AG20443 (cell line): ENCODE data around the gene NADK2.
A peak's percentile ranks its signal among the peaks of the same experiment; 100 is the strongest.
"Not testable (repeated sequence)": the region's sequence is repeated elsewhere in the genome, so short reads cannot be mapped to it uniquely, and the experiment has no call there.

ENCODE experiments used
- DNase-seq: peaks from one replicate; pipeline ENCODE4 v3.0.0; 2012; ENCODE audit warnings: low spot score, mixed read lengths

The NADK2 gene

DNA sequence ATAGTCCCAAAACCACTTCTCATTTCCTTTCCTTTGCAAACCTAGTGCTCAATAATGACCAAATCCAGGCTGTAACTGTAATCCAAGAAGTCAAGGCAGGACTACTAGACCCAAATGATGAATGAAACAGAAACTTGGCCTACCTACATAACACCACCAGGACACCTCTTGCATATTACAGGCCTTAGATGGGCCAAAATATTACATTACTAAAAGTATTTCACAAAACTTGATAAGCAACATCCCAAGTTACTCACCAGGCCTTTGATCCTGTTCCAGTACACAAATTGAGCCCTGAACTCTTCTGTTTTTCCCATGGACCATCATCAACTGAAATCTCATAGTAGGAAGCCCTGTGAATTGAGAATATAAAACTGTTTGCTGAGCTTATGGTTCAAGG is 34.8 kb downstream of the NADK2 start:
- DNase-seq, result no peak

DNA sequence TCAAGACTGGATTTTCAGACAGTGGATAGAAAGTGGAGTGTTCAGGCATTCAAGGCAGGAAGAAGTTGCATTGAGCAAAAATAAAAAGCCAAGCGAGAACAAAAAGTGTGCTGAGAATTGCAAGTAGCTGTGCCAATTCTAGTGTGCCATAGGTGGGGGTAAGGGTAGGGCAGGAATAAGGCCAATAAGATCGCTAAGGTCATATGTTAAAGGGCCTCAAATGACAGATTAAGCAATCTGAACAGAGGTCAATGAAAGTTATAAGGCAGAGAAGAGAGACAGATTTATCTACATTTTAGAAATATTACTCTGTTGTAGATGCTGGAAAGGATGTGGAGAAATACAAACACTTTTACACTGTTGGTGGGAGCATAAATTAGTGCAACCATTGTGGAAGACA is 36.4 kb downstream of the NADK2 start:
- no peak for DNase-seq

DNA sequence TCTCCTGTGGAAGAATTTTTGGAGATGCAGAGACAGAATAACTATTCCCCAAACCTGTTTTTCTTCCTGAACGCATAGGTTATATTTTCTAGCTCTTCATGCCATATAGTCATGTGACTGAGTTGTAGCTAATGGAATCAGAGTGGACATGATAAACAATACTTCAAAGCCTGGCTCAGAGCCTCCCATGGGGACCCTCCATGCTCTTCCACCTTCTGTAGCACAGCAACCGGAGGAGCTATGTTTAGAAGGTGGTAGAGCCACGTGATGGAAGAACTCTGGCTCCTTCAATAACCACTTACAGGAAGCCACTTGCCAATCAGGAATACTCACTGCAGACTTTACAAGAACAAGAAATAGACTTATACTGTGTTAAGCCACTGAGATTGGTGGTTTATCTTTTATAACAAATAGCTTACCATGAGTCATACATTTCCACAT is 39.2 kb downstream of the NADK2 start:
- DNase-seq, result no peak

DNA sequence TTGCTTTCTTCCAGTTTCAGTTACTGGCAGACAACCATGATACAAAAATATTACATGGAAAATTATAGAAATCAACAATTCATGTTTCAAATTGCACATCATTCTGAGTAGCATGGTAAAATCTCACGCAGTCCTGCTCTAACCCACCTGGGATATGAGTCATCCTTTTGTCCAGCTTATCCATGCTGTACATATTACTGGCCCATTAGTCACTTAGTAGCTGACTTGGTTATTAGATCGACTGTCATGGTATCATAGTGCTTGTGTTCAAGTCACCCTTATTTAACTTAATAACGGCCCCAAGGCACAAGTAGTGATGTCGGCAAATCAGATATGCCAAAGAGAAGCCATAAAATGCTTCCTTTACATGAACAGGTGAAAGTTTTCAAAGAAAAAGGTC is 41.2 kb downstream of the NADK2 start:
- no peak for DNase-seq

DNA sequence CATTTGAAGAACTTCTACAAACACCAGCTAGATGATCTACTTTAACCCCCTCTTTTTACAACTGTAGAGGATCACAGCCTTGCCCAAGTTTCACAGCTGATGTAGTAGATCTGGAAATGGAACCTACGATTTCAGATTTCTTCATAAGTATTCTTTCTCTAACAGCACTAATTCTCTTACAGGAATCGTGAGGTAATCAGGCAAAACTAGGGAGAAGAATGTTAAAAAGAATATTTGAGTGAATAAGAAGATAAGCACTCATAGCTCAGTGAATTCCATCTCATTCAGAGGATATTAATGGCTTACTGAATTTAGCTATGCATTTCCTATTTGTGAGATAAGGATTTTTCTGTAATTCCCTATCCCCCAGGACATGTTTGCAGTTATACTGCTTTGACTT is 42.1 kb downstream of the NADK2 start:
- no peak for DNase-seq

DNA sequence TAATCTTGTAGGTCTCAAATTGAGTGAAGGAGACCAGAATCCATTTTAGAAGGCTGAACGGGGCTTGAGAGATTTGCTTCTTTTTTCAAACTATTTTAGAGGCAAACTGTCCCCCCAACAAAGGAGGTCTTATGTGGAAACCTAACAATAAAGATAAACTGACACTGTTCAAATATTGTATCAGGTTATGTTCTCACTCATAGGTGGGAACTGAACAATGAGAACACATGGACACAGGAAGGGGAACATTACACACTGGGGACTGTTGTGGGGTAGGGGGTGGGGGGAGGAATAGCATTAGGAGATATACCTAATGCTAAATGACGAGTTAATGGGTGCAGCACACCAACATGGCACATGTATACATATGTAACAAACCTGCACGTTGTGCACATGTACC is 42.9 kb downstream of the NADK2 start:
- not testable (repeated sequence) for DNase-seq

DNA sequence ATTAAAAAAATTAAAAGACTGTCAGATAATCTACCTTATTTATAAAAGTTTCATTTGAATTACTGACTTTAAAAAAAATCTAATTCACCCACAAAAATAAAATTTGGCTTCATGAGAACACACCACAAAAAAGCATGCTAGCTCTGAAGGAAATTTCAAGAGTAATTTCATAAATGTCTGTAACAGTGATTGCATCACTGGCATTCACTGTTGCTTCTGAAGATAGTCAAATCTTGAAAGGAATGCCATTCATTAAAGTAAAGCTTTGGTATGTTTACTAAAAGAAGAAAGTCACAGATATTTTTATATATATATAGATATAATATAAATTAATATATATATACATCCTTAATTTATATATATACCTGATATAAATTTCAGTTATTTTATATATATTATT is 43.4 kb downstream of the NADK2 start:
- no peak for DNase-seq

DNA sequence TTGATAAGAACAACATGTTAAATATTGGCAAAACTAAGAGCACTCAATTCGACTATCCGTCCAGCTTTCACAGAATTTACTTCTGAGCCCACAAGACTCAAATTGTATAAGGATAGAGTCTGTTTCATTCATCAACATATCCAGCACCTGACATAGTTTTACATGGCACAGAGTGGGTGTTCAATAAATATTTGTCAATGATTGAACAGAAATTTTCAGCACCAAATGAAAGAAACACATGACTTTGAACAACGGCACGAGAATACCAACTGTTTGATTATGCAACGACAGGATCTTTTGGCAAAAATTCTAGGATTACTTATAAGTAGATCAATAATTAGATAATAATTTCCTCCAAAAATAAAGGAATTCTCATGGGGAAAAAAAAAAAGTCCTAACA is 48.0 kb downstream of the NADK2 start:
- no peak for DNase-seq

DNA sequence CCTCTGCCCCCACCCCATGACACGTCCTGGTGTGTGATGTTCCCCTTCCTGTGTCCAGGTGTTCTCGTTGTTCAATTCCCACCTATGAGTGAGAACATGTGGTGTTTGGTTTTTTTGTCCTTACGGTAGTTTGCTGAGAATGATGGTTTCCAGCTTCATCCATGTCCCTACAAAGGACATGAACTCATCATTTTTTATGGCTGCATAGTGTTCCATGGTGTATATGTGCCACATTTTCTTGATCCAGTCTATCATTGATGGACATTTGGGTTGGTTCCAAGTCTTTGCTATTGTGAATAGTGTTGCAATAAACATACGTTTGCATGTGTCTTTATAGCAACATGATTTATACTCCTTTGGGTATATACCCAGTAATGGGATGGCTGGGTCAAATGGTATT is 57.3 kb downstream of the NADK2 start:
- DNase-seq, result not testable (repeated sequence)

DNA sequence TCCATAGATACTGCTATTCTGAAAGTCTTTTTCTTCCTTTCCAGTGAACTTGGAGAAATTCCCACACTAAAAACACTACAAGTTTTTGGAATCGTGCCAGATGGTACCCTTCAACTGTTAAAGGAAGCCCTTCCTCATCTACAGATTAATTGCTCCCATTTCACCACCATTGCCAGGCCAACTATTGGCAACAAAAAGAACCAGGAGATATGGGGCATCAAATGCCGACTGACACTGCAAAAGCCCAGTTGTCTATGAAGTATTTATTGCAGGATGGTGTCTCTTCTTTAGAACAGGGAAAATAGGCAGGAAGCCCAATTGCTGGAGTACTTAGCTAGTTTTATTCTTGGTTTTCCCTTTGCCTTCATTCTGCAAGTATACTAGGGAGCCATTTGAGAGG is 60.0 kb downstream of the NADK2 start:
- no peak for DNase-seq

DNA sequence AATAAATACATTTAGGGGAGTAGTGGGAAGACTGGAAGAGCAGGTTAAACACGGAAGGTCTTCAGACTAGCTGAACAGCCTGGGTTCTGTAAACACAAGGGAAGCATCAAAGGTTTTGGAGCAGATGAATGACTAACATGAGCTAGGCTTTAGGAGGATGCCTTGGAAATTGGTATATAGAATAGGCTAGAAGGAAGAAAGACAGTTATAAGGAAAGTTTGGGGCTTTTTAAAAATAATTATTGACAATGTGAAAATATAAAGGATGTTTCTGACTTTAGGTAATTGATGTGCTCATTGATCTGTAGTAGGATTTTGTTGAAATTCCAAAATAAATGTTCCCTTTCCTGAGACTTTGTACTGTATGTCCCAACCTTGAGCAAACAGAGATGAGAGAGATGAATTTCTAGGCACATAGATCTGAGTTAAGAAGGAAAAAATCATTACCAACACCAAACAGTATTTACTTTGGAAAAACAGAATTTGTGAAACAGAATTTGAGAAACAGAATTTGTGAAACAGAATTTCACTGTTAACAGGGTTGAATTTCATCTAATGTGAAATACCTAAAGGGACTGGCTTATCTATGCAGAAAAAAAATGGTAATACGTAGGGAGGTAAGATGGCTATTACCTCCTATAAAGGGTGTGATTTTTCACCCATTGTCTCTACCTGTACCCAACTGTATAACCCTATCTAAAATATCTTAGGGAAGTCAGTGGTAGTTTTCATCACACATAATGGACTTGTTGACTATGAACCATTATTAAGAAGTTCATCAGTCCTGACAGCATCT is 61.0 kb downstream of the NADK2 start:
- no peak for DNase-seq

DNA sequence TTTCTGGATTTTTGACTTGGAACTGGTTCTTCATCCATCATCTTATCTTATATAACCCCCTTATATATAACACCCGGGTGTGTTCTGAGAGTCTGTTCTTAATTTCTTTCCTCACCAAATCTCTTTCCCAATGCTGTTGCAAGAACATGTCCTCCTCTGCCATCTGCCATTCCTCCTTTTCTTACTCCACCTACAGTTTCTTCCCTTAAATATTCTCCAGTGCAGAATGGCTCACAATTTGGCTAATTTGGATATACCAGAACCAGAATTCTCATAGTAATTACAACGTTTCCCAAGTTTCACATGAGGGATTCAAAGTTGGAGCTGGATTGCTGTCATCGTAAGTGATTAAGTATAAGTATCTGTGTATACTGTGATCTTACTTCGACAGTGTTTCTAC is 61.8 kb downstream of the NADK2 start:
- DNase-seq, result no peak

DNA sequence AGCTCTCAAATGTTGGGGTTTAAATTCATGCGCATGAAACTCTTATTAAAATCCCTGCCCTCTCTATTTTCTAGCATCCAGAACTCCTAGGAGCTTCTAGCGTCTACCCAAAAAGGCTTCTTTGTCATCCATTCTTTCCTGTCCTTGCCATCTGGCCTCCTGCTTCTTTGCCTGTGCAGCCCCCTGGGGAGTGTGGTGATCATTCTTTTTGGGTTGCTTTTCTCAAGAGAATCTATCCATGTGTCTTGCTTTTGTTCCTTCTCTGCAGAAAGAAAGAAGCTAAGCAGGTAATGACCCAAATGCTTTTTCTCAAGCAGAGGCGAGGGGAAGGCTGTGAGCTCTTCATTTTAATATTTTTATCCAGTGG is 63.2 kb downstream of the NADK2 start:
- no peak for DNase-seq

DNA sequence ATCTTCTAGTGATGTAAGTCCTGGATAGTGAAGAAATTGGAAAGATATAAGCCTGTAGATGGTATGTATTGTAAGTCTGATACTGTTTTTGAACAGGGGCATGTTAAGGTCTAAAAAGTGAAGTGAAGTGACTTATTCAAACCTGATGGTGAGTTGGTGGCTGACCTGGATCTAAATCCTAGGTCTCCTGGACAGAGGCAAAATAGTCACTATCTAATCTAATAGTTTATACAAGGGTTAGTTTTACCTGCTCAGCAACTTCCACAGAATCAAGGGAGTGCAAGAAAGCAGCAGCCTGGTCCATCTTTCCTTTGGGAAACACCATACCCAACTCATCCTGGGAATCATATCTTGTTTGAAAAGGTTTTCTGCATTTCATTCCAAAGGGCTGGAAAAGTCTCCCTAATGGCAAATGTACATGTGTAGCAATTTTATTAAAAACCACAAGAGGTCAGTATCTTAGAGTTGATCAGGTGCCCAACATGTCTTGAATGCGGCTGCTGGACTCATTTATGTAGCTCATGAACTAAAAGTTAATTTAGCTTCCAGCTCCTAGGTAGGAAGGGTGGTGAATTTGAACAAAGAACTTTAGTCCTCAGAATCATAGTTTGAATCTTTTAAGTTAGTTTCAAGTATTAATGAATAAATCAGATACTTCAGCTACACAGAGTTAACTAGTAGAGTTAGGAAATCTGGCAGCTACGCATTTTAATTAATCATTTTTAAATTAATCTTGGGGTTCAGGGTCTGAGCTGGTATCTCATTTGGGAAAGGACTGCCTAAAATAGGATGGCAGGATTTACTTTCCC is 63.8 kb downstream of the NADK2 start:
- peak; percentile 53 for DNase-seq

DNA sequence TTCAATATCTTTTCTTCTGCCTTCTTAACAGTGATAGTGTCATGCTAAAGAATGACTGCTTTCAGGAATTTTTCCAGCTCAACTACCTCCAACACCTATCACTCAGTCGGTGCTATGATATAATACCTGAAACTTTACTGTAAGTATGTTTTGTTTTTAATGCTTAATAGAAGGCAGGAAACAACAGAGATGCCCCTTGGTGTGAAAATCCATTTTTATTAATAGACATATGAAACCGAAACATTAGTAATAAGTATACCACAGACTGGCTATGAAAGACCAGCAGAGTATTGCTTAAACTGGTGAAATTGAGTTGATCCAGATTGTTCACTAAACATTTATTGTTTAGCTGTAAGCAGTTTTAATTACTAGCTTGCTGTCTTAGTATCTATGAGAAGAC is 64.6 kb downstream of the NADK2 start:
- DNase-seq, result no peak

DNA sequence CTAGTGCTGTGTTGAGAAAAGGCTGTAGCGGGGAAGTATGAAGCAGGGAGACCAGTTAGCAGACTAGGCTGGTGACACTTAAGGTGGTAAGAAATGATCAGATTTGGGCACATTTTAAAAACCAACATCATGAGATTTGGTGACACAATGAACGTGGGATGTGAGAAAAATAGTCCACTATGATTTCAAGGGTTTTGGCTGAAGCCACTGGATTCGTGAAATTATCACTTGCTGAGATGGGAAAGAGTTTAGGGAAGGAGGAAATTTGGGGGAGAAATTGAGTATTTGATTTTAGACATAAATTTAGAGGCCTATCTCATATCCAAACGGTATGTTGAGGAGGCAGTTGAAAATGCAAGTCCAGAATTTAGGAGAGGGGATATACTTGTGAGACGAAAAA is 66.7 kb downstream of the NADK2 start:
- DNase-seq, result no peak

DNA sequence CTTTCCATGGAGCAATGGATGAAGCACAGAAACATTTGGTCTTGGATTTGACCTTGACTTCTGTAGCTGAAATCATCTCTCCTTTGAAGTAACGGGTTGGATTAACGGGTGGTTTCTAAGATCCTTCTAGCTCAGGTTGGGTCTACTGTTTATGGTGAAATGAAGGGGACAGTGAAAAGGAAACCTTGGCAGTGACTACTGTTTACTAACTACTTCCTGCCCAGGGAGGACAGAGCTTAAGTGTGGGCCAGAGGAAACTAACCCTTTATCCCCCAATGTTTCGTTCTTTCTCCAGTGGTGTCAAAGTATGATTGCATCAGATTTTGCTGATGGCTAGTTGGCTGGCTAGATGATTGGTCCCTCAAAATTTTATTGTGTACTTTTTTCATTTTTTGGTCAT is 67.6 kb downstream of the NADK2 start:
- no peak for DNase-seq

DNA sequence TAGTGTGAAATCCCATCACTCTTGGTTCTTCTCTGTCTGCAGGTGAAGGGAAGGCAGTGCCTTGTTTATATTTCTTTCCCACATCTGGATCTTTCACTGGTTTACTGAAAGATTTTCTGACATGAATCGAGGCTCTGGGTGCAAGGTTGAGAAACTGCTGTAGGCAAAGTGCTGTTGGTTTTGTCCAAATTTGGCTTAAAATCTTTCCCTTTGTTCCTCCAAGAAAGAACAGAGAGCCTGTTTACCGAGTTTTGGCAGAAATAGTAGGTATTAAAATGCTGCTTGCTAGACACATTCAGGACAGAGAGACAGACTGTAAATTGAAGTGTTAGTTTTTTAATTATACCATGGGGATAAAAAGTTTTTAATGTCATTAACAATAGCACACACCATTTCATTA is 68.3 kb downstream of the NADK2 start:
- DNase-seq, result no peak

DNA sequence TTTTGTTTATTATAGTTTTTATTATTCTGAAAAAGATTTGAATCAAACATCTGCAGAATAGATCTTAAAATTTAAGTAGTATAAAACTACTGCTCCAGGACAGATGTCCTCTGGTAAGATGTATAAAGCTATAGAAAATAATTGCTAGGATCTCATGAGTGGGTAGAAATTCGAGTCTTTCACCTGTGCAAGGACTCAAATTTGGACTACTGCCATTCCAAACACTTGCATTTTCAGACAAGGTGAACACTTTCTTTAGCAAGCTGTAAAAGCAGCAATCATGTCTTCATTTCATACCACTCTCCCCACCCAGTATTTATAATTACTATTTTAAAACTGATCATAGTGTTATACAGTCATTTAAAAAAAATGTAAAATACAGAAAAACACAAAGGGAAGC is 69.1 kb downstream of the NADK2 start:
- no peak for DNase-seq

DNA sequence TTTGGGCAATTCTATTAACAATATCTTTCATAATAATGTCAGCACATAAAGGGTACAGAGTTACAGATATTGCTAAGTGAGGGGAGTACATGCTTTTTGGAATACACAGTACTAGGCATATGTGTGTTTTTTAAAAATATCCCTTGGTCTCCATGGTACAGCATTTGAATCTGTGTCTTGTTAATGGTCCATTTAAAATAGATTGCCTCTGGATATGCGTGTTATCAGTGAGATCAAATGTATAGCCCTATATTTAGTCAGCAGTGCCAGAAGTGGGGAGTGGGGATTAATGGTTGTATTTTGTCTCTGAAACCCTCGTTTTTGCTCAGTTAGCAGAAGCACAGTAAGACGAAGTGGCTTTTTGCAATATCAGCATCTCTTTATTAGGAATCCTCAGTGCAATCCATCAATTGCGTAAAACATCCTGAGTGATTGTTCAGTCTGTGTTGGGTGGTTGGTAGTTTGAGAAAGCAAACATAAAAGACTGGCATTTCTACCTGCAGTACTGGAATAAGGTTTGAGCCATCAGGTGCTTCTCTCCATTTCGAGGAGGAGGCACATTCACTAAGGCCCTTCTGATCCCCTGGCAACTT is 70.8 kb downstream of the NADK2 start:
- no peak for DNase-seq

DNA sequence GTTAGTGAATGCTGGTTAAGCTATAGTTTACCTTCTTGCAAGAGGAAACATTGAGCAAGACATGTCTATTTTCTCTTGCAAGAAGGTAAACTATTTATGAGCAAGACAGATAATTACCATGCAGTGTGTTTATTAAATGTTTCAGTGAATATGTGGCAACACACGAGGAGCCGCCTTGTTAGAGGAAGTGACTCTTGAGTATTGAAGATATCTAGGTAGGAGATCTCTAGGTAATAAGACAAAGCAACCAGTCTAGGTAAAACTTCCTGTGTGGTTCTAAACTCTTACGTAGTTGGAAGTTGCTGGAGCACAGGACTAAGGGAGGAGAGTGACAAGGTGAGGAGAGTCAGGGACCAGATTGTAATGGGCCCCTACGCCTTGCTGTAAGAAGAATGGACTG is 73.0 kb downstream of the NADK2 start:
- no peak for DNase-seq

DNA sequence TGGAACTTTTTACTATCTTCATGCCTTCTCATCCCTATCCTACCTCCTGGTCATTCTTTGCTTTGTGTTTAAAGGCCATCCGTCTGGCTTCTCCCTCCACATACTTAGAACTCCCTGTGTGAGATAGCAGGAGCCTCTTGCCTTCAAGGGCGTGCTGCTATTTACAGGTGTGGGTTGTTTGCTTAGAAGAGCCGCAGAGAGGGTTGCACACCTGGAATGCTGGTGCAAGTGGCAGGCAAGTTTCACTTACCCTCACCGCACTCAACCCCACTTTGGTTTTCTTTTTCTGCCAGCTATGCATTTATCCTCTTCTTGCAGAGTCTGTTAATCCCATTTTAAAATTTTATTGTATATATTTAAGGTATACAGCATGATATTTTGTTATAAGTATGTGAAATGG is 77.3 kb downstream of the NADK2 start:
- no peak for DNase-seq

DNA sequence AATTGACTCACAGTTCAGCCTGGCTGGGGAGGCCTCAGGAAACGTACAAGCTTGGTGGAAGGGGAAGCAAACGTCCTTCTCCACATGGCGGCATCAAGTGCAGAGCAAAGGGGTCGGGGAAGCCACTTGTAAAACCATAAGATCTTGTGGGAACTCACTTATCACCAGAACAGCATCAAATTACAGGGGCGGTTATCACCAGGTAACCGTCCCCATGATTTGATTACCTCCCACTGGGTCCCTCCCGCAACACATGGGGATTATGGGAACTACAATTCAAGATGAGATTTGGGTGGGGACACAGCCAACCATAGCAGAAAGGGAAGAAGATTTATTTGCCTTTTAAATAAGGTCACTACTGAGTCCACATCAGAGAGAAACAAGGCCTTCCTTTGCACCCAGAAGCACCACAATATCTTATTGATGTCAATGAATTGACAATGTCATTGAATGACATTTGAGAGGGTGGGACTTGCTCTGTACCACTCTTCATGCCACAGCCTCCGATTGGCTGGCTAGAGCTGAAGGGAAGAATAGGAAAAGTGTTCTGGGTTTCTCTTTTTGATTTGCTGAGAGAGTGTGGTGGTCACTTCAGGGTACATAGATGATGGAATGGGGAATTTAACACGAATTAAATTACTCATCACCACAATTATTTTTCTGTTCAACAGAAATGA is 78.8 kb downstream of the NADK2 start:
- no peak for DNase-seq
